Stimulated activated CD4-positive, alpha-beta T cell treated with anti-CD3 and anti-CD28 coated beads, Interleukin-15, amount 100 ng/mL, for 48 hours (primary cell): ENCODE results near the gene FGGY.
"Not testable (repeated sequence)": the region's sequence is repeated elsewhere in the genome, so short reads cannot be mapped to it uniquely, and the experiment has no call there.

Experiments
- DNase-seq, 2 donors: peaks; one replicate each; pipeline ENCODE4 v3.0.0-alpha.2; 2020; ENCODE audit warnings: low read depth in 2 of 2

Gene FGGY

GRCh38 chr1:59701376-59701775, 404.5 kb downstream of the FGGY start:
- no peak for DNase-seq

GRCh38 chr1:59703226-59703917, 406.5 kb downstream of the FGGY start:
- no peak for DNase-seq

- DNase-seq, result no peak
Measured at GRCh38 chr1:59703918-59704378, 407.1 kb downstream of the FGGY start.

- DNase-seq, result no peak
Measured at GRCh38 chr1:59704716-59705115, 407.8 kb downstream of the FGGY start.

GRCh38 chr1:59705466-59706302, 408.8 kb downstream of the FGGY start:
- no peak for DNase-seq

GRCh38 chr1:59706303-59706599, 409.4 kb downstream of the FGGY start:
- no peak for DNase-seq

GRCh38 chr1:59707178-59707791, 410.4 kb downstream of the FGGY start:
- DNase-seq, result no peak

GRCh38 chr1:59709333-59709732, 412.4 kb downstream of the FGGY start:
- DNase-seq, result no peak

GRCh38 chr1:59710920-59711319, 414.0 kb downstream of the FGGY start:
- not testable (repeated sequence) for DNase-seq

GRCh38 chr1:59714219-59714618, 417.3 kb downstream of the FGGY start:
- no peak for DNase-seq

- DNase-seq, result no peak
Measured at GRCh38 chr1:59714966-59715365, 418.1 kb downstream of the FGGY start.

GRCh38 chr1:59716832-59717231, 419.9 kb downstream of the FGGY start:
- DNase-seq, result no peak

- DNase-seq, result no peak
Measured at GRCh38 chr1:59718064-59718988, 421.4 kb downstream of the FGGY start.

GRCh38 chr1:59718989-59719360, 422.1 kb downstream of the FGGY start:
- DNase-seq, result no peak

GRCh38 chr1:59720326-59721115, 423.6 kb downstream of the FGGY start:
- no peak for DNase-seq

- no peak for DNase-seq
Measured at GRCh38 chr1:59730302-59730701, 433.4 kb downstream of the FGGY start.

- peak in 1 of 2 donors; percentile 3 for DNase-seq
Measured at GRCh38 chr1:59730759-59731478, 434.0 kb downstream of the FGGY start.

- DNase-seq, result no peak
Measured at GRCh38 chr1:59731591-59731990, 434.7 kb downstream of the FGGY start.

GRCh38 chr1:59732214-59732955, 435.5 kb downstream of the FGGY start:
- no peak for DNase-seq
